Testis (tissue), 2 donors: ENCODE results near the gene CHMP2B.

Experiments
- POLR2A ChIP-seq: fragments of 450-650 bp; IDR thresholded peaks from one replicate; pipeline ENCODE4 v1.6.1; 2017; ENCODE audit warnings: antibody characterized with exemption, mild to moderate bottlenecking, moderate library complexity
- TF ChIP-seq, protein P1 (sequence below), 3 experiments: fragments of 450-650 bp in 2 of 3; fragments of 200-600 bp in 1 of 3; sonication (generic) in 1 of 3; IDR thresholded peaks; one replicate each; pipeline ENCODE4 v1.5.1; 2016 to 2019; ENCODE audit warnings: antibody characterized with exemption in 3 of 3, mild to moderate bottlenecking in 2 of 3, moderate library complexity in 1 of 3

DNA sequence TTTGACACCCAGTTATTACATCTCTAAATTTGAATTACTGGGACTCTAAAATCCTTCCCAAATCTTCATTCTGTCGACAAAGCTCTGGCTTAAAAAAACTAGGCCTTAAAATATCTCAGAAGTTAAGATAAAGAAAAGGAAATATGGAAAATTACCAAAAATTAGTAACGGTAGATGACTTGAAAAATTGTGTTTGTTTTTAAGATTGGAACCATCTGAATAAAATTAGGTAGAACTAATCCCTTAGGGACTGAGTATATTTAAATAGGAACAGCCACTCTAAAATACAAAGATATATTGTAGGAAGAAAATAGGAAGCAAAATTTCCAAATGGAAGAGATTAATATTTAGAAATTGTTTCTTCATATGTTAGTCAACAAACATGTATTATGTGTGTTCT, 45.1 kb upstream of the CHMP2B start:
- TF ChIP-seq, protein P1, sequence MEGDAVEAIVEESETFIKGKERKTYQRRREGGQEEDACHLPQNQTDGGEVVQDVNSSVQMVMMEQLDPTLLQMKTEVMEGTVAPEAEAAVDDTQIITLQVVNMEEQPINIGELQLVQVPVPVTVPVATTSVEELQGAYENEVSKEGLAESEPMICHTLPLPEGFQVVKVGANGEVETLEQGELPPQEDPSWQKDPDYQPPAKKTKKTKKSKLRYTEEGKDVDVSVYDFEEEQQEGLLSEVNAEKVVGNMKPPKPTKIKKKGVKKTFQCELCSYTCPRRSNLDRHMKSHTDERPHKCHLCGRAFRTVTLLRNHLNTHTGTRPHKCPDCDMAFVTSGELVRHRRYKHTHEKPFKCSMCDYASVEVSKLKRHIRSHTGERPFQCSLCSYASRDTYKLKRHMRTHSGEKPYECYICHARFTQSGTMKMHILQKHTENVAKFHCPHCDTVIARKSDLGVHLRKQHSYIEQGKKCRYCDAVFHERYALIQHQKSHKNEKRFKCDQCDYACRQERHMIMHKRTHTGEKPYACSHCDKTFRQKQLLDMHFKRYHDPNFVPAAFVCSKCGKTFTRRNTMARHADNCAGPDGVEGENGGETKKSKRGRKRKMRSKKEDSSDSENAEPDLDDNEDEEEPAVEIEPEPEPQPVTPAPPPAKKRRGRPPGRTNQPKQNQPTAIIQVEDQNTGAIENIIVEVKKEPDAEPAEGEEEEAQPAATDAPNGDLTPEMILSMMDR (IDR thresholded peaks at IDR 0.05): no peak
- TF ChIP-seq POLR2A: no peak
